K562 (cell line): Measurements from ENCODE around the gene GRAMD4. TPM values are rescaled to one million over a fixed set of nuclear protein-coding genes. Genes with fewer than 3 reads are reported as not detected.

Experiments
- ATAC-seq: fragments of 200-7000 bp; cut with Tn5 transposase; 3 replicates; pipeline ENCODE4 v1.9.1; 2020; ENCODE audit warnings: moderate library complexity
- BruUV-seq: library from RNA; stranded (reverse); fragments of 400-500 nt; replicated peaks from 2 replicates; lab custom pipeline; 2021; lab: Mats Ljungman, UMichigan
- CTCF ChIA-PET: fragments of 300-600 bp; formaldehyde crosslinking; extraction: SDS; loops from one replicate; lab custom pipeline; 2021; ENCODE audit warnings: low intra/inter-chr PET ratio; lab: Yijun Ruan, JAX
- POLR2A ChIA-PET: fragments of 300-600, 350-650 bp; sonication (Branson Sonifier 250); formaldehyde crosslinking; extraction: SDS; loops from one replicate; lab custom pipeline; 2021; ENCODE audit warnings: antibody characterized with exemption, inconsistent platforms; lab: Yijun Ruan, JAX
- DNase-seq, 4 experiments: peaks; one replicate each; pipeline versions ENCODE4 v3.0.0 to v3.0.0-alpha.2; 2011 to 2018; ENCODE audit warnings: low spot score in 3 of 4, mixed read lengths in 3 of 4; ENCODE audit errors: extremely low read depth in 1 of 4
- FAIRE-seq: peaks from 2 replicates; lab custom pipeline; 2011; peaks lifted over from hg19 to GRCh38; lab: Jason Lieb, UNC
- H2AFZ ChIP-seq: 2 replicates; pipeline ENCODE4 v1.6.0; 2011; ENCODE audit warnings: low read depth, low read length, control low read depth, inconsistent platforms
- H3K27ac ChIP-seq: fragments of 200-600 bp; 3 replicates; pipeline ENCODE4 v1.8.0; 2011; ENCODE audit warnings: low read depth, mild to moderate bottlenecking, control low read depth, inconsistent platforms, low read length, moderate library complexity, mixed read lengths; ENCODE audit errors: extremely low read depth
- H3K27me3 ChIP-seq, 2 experiments: fragments of 300-600 bp in 1 of 2; 2 replicates in 1 of 2; 3 replicates in 1 of 2; pipeline versions ENCODE4 v1.6.0 to v1.8.0; 2011; ENCODE audit warnings: inconsistent platforms in 2 of 2, low read length in 2 of 2, mild to moderate bottlenecking in 1 of 2, mixed read lengths in 1 of 2, moderate library complexity in 1 of 2; ENCODE audit not compliant: control insufficient read depth in 2 of 2, insufficient read depth in 2 of 2
- H3K36me3 ChIP-seq: fragments of 300-600 bp; 3 replicates; pipeline ENCODE4 v1.8.0; 2011; ENCODE audit warnings: mild to moderate bottlenecking, low read length, inconsistent platforms; ENCODE audit not compliant: control insufficient read depth, insufficient read depth
- H3K4me1 ChIP-seq, 2 experiments: fragments of 200-600 bp in 1 of 2; replicated peaks in 1 of 2; 2 replicates in 1 of 2; 3 replicates in 1 of 2; pipeline versions ENCODE4 v1.5.1 to v1.8.0; 2011; ENCODE audit warnings: inconsistent platforms in 2 of 2, low read length in 2 of 2, mild to moderate bottlenecking in 1 of 2, mixed read lengths in 1 of 2, moderate library complexity in 1 of 2; ENCODE audit not compliant: control insufficient read depth in 2 of 2, insufficient read depth in 2 of 2
- H3K4me2 ChIP-seq: 2 replicates; pipeline ENCODE4 v1.6.1; 2011; ENCODE audit warnings: low read length, control low read depth, inconsistent platforms, mixed read lengths; ENCODE audit not compliant: insufficient read depth
- H3K4me3 ChIP-seq: fragments of 200-600 bp; sonication (generic), shearing (Covaris generic); 2 replicates; pipeline ENCODE4 v1.5.1; 2016; ENCODE audit warnings: control low read depth, inconsistent platforms
- H3K79me2 ChIP-seq: fragments of 200-600 bp; 3 replicates; pipeline ENCODE4 v1.8.0; 2011; ENCODE audit warnings: low read length, inconsistent platforms; ENCODE audit not compliant: control insufficient read depth, insufficient read depth
- H3K9ac ChIP-seq, 2 experiments: 2 replicates each; pipeline versions ENCODE4 v1.6.0 to v1.6.1; 2011; ENCODE audit warnings: low read depth in 2 of 2, low read length in 2 of 2, control low read depth in 1 of 2, inconsistent platforms in 1 of 2, mild to moderate bottlenecking in 1 of 2, mixed read lengths in 1 of 2; ENCODE audit not compliant: insufficient read depth in 1 of 2
- H3K9me1 ChIP-seq: one replicate; pipeline ENCODE4 v1.6.0; 2011; ENCODE audit warnings: inconsistent platforms, mild to moderate bottlenecking, low read length, moderate library complexity; ENCODE audit not compliant: control insufficient read depth, insufficient read depth
- H3K9me3 ChIP-seq: replicated peaks from 2 replicates; pipeline ENCODE4 v1.5.1; 2011; ENCODE audit warnings: low read depth, low read length, inconsistent platforms; ENCODE audit not compliant: control insufficient read depth, insufficient read depth
- H4K20me1 ChIP-seq: replicated peaks from 2 replicates; pipeline ENCODE4 v1.6.1; 2011; ENCODE audit warnings: low read length, inconsistent platforms, mixed read lengths; ENCODE audit not compliant: control insufficient read depth, insufficient read depth
- BCOR ChIP-seq: fragments of 450-650 bp; IDR thresholded peaks from 2 replicates; pipeline ENCODE4 v1.6.1; 2016
- CBX1 ChIP-seq: sonication (generic); IDR thresholded peaks from 2 replicates; pipeline ENCODE4 v1.6.1; 2016; ENCODE audit warnings: antibody characterized with exemption, low read depth, mild to moderate bottlenecking
- KDM1A ChIP-seq, 2 experiments: fragments of 450-650 bp; IDR thresholded peaks; 2 replicates each; pipeline ENCODE4 v1.6.1; 2016; ENCODE audit warnings: mild to moderate bottlenecking in 2 of 2
- MAFG ChIP-seq: fragments of 450-650 bp; conservative IDR thresholded peaks from 2 replicates; pipeline ENCODE4 v1.6.1; 2016; ENCODE audit warnings: missing genetic modification characterization, missing compliant biosample characterization
- MCM5 ChIP-seq: fragments of 450-650 bp; IDR thresholded peaks from 2 replicates; pipeline ENCODE4 v1.6.1; 2016; ENCODE audit warnings: low read depth
- MEIS2 ChIP-seq: fragments of 450-650 bp; IDR thresholded peaks from 2 replicates; pipeline ENCODE4 v1.6.1; 2014; ENCODE audit warnings: mild to moderate bottlenecking; ENCODE audit not compliant: partially characterized antibody
- MXI1 ChIP-seq: IDR thresholded peaks from 2 replicates; pipeline ENCODE4 v1.6.1; 2011; ENCODE audit warnings: low read depth, mild to moderate bottlenecking, improper control_type of control experiment, low read length
- NFIC ChIP-seq: fragments of 450-650 bp; IDR thresholded peaks from 2 replicates; pipeline ENCODE4 v1.6.1; 2017; ENCODE audit warnings: mild to moderate bottlenecking, inconsistent platforms
- PTBP1 ChIP-seq: fragments of 200-400 bp; formaldehyde crosslinking; IDR thresholded peaks from 2 replicates; pipeline ENCODE4 v1.6.1; 2017; ENCODE audit warnings: low read depth, low read length
- RBM25 ChIP-seq: fragments of 200-400 bp; formaldehyde crosslinking; IDR thresholded peaks from 2 replicates; pipeline ENCODE4 v1.6.1; 2018; ENCODE audit warnings: low read length, low read depth, moderate library complexity; ENCODE audit not compliant: severe bottlenecking
- RCOR1 ChIP-seq, 2 experiments: IDR thresholded peaks; 2 replicates each; pipeline ENCODE4 v1.6.1; 2012; ENCODE audit warnings: low read depth in 2 of 2, low read length in 2 of 2, borderline replicate concordance in 1 of 2, improper control_type of control experiment in 1 of 2
- SMARCA5 ChIP-seq: fragments of 450-650 bp; IDR thresholded peaks from 2 replicates; pipeline ENCODE4 v1.6.1; 2016
- WHSC1 ChIP-seq: IDR thresholded peaks from one replicate; pipeline ENCODE4 v1.6.1; 2012; ENCODE audit warnings: low read length, control low read depth, inconsistent platforms
- ZBED1 ChIP-seq: IDR thresholded peaks from 2 replicates; pipeline ENCODE4 v1.6.1; 2014
- ZC3H4 ChIP-seq: sonication (generic); formaldehyde crosslinking; IDR thresholded peaks from 2 replicates; pipeline ENCODE4 v1.9.0; 2021; ENCODE audit warnings: missing genetic modification reagents, borderline replicate concordance
- ZFP1 ChIP-seq: fragments of 450-650 bp; formaldehyde crosslinking; IDR thresholded peaks from 2 replicates; pipeline ENCODE4 v1.4.0; 2020; ENCODE audit warnings: mild to moderate bottlenecking, mixed read lengths
- ZFP36 ChIP-seq: fragments of 150-350 bp; IDR thresholded peaks from 2 replicates; pipeline ENCODE4 v1.6.1; 2018; ENCODE audit warnings: low read length, low read depth; ENCODE audit not compliant: partially characterized antibody
- ZNF24 ChIP-seq: fragments of 450-650 bp; IDR thresholded peaks from 2 replicates; pipeline ENCODE4 v1.6.1; 2016
- ZNF583 ChIP-seq: fragments of 250-450 bp; sonication (Bioruptor Pico); IDR thresholded peaks from 2 replicates; pipeline ENCODE4 v1.4.0; 2020
- WGBS: fragments of 100-300 bp; shearing (Covaris generic); methylation state at CpG from one replicate; pipeline ENCODE4 v1.1.6; 2016; ENCODE audit warnings: low coverage, mixed read lengths; ENCODE audit not compliant: insufficient coverage; ENCODE audit errors: missing lambda C conversion rate; 5-methylcytosine and 5-hydroxymethylcytosine counted together
- in situ Hi-C: fragments of 300-500 bp; cut with MboI; formaldehyde crosslinking; loops from 4 replicates; pipeline ENCODE4 v1.15.0; 2018; ENCODE audit warnings: inconsistent platforms, mixed read lengths
- intact Hi-C: fragments of 100-400 bp; cut with micrococcal nuclease; formaldehyde crosslinking; loops from 2 replicates; pipeline ENCODE4 v1.14.2; 2022
- polyA plus RNA-seq, 8 experiments: library from polyadenylated mRNA; depleted of rRNA in 4 of 8; stranded (reverse) in 5 of 8; unstranded in 3 of 8; fragments of >200 nt; fragmentation: Nextera tagmentation in 2 of 8; fragmentation: Illumina TruSeq in 1 of 8; extraction: Ambion mirVana in 2 of 8; extraction: Trizol in 1 of 8; gene quantifications; 2 replicates each; pipeline versions ENCODE4 v1.2.1 to v1.2.3, GENCODE V29; 2011 to 2014; ENCODE audit warnings: inconsistent platforms in 1 of 8, missing spikeins in 1 of 8
- total RNA-seq, 7 experiments: library from RNA; depleted of rRNA in 6 of 7; stranded (reverse); fragments of >200 nt in 6 of 7; fragmentation: Illumina TruSeq in 2 of 7; extraction: Trizol in 2 of 7; gene quantifications; 2 replicates each; pipeline versions ENCODE4 v1.2.1 to v1.2.3, GENCODE V29; 2011 to 2021; ENCODE audit warnings: low replicate concordance in 1 of 7
- TF ChIP-seq, protein P1 (sequence below): fragments of 450-650 bp; IDR thresholded peaks from 2 replicates; pipeline ENCODE4 v1.6.1; 2016
- TF ChIP-seq, protein P2 (sequence below), 2 experiments: IDR thresholded peaks in 1 of 2; conservative IDR thresholded peaks in 1 of 2; 2 replicates each; pipeline ENCODE4 v1.6.1; 2016; ENCODE audit warnings: low read depth in 2 of 2, mild to moderate bottlenecking in 1 of 2, missing compliant biosample characterization in 1 of 2, missing genetic modification characterization in 1 of 2, moderate library complexity in 1 of 2

Gene GRAMD4
- total and polyA plus RNA-seq, 9 of the 15 experiments (the other 6 are each of a cell fraction or from before 2014, with no cell fraction given) = 0.18 to 44.8 (median 18.6) TPM

DNA sequence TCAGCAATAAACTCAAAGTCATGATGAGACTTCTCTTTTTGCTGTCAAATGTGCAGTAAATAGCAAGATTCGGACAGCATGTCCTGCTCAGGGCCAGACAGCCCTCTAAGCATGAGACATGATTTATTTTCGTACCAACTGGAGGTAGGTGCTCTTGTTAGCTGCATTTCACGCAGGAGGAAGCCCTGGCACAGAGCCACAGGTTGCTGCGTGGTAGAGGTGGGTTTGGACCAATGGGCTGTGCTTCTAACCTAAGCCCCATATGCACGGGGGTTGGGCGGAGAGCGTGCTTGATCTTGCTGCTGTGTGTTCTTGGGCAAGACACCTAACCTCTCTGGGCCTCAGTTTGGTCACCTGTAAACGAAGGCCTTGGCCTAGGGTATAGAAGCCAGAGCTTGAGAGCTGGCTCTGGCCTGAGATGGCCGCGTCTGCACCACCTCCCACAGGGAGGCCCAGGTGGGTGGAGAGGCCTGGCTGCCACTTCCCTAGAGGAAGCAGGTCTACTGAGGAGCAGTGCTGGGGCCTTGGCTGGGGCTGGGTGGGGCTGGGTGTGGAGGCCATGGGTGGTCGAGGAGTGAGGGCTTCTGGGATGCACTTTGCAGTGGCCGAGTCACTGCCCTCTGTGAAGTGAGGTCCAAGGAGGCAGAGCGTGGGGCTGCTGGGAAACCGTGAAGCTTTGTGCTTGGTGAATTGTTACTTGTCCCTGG, 38.5 kb upstream of the GRAMD4 start:
- FAIRE-seq (no peak), DNase-seq (no peak), ATAC-seq (no peak)
- Histone ChIP-seq H2AFZ (no peak overlapping the region), H3K27ac (no peak overlapping the region), H3K79me2 (peaks cover 87% of the 10 kb centered on the region), H3K4me1 (peaks cover 30 to 59% of the 10 kb centered on the region in 2 experiments), H3K27me3 (no peaks in the 10 kb centered on the region), H3K9ac (peak overlapping the region in 1 of 2 experiments; percentile 37; a peak in 1 of 4 replicates), H3K9me1 (no peaks in the 10 kb centered on the region), H3K9me3 (no peaks in the 10 kb centered on the region), H4K20me1 (peaks cover 9% of the 10 kb centered on the region), H3K4me3 (no peak overlapping the region), H3K4me2 (peak overlapping the region; percentile 29; the same call in 1 of the 2 replicates), H3K36me3 (peaks cover 8% of the 10 kb centered on the region; the same call in 2 of the 3 replicates)
- intact Hi-C loops (no loop called here), in situ Hi-C loops (no loop called here)
- TF ChIP-seq NFIC = peak; percentile 28; the same call in 1 of the 2 replicates
- TF ChIP-seq ZNF24 = no peak
- peak; percentile 78; the same call in 1 of the 2 replicates for TF ChIP-seq SMARCA5
- no peak for TF ChIP-seq MXI1
- TF ChIP-seq PTBP1 = 0 out of 2 replicates have a peak, but pooled peaks have one; percentile 64
- TF ChIP-seq MAFG (tag) = peak; percentile 30; the same call in 1 of the 2 replicates
- peak in 1 of 2 experiments; percentile 74; a peak in 2 of 4 replicates for TF ChIP-seq KDM1A (IDR thresholded peaks at IDR 0.05)
- TF ChIP-seq, protein P1, sequence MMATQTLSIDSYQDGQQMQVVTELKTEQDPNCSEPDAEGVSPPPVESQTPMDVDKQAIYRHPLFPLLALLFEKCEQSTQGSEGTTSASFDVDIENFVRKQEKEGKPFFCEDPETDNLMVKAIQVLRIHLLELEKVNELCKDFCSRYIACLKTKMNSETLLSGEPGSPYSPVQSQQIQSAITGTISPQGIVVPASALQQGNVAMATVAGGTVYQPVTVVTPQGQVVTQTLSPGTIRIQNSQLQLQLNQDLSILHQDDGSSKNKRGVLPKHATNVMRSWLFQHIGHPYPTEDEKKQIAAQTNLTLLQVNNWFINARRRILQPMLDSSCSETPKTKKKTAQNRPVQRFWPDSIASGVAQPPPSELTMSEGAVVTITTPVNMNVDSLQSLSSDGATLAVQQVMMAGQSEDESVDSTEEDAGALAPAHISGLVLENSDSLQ = peak; percentile 35; the same call in 1 of the 2 replicates
- peak; percentile 63 for TF ChIP-seq RBM25
- TF ChIP-seq CBX1 = 0 out of 2 replicates have a peak, but pooled peaks have one; percentile 63
- no peak for TF ChIP-seq WHSC1
- TF ChIP-seq ZFP1 = no peak
- TF ChIP-seq ZC3H4 (CRISPR knock-in tag) = no peak
- peak; percentile 87 for TF ChIP-seq ZFP36
- TF ChIP-seq MEIS2 = peak; percentile 51
- no peak for TF ChIP-seq ZNF583 (CRISPR knock-in tag)
- TF ChIP-seq BCOR = peak; percentile 74
- TF ChIP-seq, protein P2, sequence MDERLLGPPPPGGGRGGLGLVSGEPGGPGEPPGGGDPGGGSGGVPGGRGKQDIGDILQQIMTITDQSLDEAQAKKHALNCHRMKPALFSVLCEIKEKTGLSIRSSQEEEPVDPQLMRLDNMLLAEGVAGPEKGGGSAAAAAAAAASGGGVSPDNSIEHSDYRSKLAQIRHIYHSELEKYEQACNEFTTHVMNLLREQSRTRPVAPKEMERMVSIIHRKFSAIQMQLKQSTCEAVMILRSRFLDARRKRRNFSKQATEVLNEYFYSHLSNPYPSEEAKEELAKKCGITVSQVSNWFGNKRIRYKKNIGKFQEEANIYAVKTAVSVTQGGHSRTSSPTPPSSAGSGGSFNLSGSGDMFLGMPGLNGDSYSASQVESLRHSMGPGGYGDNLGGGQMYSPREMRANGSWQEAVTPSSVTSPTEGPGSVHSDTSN (CRISPR knock-in tag; IDR thresholded peaks at IDR 0.05; ENCODE audit: low read depth) = no peak
- TF ChIP-seq, protein P2 (tag; conservative IDR thresholded peaks at IDR 0.05; ENCODE audit: low read depth) = peak; percentile 75
- TF ChIP-seq ZBED1 = no peak
- 0 out of 4 replicates have a peak, but pooled peaks have one; percentile 11 to 15 for TF ChIP-seq RCOR1 (IDR thresholded peaks at IDR 0.05; ENCODE audit: borderline replicate concordance in 1 of 2, low read depth in 2 of 2, low read length in 2 of 2)
- TF ChIP-seq MCM5 = no peak
- ChIA-PET POLR2A (interaction anchor here (0.6 to 0.7 kb wide), 2 partner anchors 9 to 313 kb away, joined by 3 to 5 read pairs; no protein-coding TSS in a partner anchor), CTCF (no interaction called here)
- BruUV-seq = no TSS peak
- WGBS = 49% methylated on average over 10 of the region's 14 CpGs
